ENCODE measurements around the gene FBN2.

GRCh38 chr5:128224336-128224735 lies 313.7 kb downstream of the FBN2 start:
- TF ChIP-seq POLR2AphosphoS5 (IDR thresholded peaks at IDR 0.05) = no peak
- no peak for TF ChIP-seq POLR2A (IDR thresholded peaks at IDR 0.05)
- TF ChIP-seq CTCF (IDR thresholded peaks at IDR 0.05) = no peak
